GM12801 (cell line): ENCODE results near the gene CARD8.

Experiments
- CTCF ChIP-seq: IDR thresholded peaks from one replicate; pipeline ENCODE4 v1.5.1; 2011; ENCODE audit warnings: control low read depth; ENCODE audit not compliant: insufficient read length; ENCODE audit errors: extremely low read depth

CARD8 gene

GRCh38 chr19:48216933-48217332 is 38.8 kb downstream of the CARD8 start:
- no peak for TF ChIP-seq CTCF

- no peak for TF ChIP-seq CTCF
Observed at GRCh38 chr19:48213959-48214358, 41.8 kb downstream of the CARD8 start.

GRCh38 chr19:48210005-48210404 is 45.7 kb downstream of the CARD8 start:
- TF ChIP-seq CTCF = no peak

- TF ChIP-seq CTCF = no peak
Observed at GRCh38 chr19:48206397-48207093, 49.2 kb downstream of the CARD8 start.

- no peak for TF ChIP-seq CTCF
Observed at GRCh38 chr19:48203794-48204628, 51.7 kb downstream of the CARD8 start.

- TF ChIP-seq CTCF = no peak
Observed at GRCh38 chr19:48203222-48203793, 52.4 kb downstream of the CARD8 start.

- TF ChIP-seq CTCF = no peak
Observed at GRCh38 chr19:48196933-48197665, 58.6 kb downstream of the CARD8 start.
